ENCODE results near the gene DDX3X.
"Not testable (repeated sequence)": the region's sequence is repeated elsewhere in the genome, so short reads cannot be mapped to it uniquely, and the experiment has no call there.

The DDX3X gene

DNA sequence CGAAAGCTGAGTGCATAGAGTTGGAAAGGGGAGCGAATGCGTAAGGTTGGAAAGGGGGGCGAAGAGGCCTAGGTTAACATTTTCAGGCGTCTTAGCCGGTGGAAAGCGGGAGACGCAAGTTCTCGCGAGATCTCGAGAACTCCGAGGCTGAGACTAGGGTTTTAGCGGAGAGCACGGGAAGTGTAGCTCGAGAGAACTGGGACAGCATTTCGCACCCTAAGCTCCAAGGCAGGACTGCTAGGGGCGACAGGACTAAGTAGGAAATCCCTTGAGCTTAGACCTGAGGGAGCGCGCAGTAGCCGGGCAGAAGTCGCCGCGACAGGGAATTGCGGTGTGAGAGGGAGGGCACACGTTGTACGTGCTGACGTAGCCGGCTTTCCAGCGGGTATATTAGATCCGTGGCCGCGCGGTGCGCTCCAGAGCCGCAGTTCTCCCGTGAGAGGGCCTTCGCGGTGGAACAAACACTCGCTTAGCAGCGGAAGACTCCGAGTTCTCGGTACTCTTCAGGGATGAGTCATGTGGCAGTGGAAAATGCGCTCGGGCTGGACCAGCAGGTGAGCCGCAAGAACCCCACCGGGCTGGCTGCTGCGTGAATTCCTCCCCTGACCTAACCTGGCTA lies at the start of gene DDX3X:
Gene DDX3X (plus strand): TSS at position 419 of the 619 bp plus-strand sequence. CDS start 91 bp downstream, at position 510.
- peak; percentile 93 for DNase-seq (ENCODE audit: low spot score)

GRCh38 chrX:41285928-41286327 lies 48.0 kb upstream of the DDX3X start:
- not testable (repeated sequence) for DNase-seq (ENCODE audit: low spot score)

DNA sequence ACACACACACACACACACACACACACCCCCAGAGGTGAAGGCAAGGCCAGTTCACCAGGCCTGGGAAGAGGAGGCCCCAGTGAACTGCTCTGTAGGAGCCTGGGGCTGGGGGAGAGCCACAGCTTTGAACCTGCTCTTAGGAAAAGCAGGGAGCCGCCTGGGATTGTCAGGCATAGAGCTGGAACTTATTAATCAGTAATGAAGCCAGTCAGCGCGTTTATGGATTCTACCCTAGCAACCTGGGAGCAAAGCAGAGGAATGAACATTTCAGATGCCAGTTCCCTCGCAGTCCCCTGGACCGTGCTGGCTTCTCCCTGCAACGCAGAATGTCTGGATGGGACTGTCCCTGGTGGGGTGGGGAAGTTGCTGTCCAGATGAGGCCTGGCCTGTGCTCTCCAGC lies 45.3 kb upstream of the DDX3X start:
- no peak for DNase-seq (ENCODE audit: low spot score)

DNA sequence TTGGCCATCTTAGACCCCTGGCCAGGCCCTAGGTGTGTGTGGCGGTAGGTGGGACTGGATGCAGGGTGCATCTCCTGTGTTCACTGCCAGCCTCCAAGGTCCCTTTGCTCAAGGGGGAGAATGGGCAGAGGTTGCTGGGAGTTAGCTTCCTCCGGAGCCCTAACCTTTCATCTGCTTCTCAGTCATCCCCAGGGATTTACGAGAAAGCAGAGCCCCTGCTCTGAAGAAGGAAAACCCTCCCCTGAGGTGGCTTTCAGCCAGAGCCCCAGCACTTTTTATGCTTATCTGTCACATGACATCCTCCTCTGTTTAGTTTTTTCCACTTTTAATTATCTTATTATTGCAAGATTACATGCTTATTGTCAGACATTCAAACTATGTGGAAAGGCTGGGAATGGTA lies 44.9 kb upstream of the DDX3X start:
- no peak for DNase-seq (ENCODE audit: low spot score)

DNA sequence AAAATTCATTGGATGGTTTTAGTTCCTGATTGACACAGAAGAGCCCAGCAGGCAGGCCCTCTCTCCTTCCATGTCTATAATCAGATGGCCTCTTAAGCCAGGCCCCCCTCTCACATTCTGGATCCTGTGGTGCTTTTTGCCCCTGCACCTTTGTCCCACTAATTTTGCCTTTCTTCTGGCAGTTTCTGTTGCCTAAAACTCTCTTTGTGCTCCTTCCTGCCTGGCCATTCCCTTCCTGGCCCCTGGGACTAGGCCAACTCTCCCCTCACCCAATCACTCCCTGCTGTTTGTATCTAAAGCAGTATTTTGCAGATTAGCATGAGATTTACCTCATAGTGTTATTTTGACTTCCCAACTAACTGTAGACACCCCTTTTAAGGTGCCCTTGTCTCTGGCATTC lies 42.7 kb upstream of the DDX3X start:
- DNase-seq (ENCODE audit: low spot score): no peak

GRCh38 chrX:41293269-41293668 lies 40.7 kb upstream of the DDX3X start:
- no peak for DNase-seq (ENCODE audit: low spot score)

- DNase-seq (ENCODE audit: low spot score): no peak
Observed at GRCh38 chrX:41300758-41301437, 33.1 kb upstream of the DDX3X start.

DNA sequence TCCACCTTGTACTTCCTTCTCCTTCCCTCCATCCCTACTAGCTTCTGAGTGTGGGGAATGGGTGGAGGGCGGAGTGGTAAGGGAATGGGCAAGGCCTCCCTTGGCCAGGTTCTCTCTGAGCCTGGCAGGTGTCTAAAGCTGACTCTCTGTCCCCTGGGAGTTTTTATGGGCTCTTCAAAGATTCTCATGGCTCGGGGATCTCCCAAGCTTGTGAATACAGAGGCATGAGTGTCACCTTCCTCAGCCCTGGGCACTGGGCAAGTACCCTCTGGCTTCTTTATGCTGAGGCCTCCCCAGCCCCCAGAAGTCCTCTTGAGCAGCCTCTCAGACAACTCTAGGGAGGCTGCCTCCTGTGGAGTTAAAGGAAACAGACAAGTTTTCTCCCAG lies 32.5 kb upstream of the DDX3X start:
- DNase-seq (ENCODE audit: low spot score): no peak

GRCh38 chrX:41302370-41302769 lies 31.6 kb upstream of the DDX3X start:
- peak; percentile 54 for DNase-seq (ENCODE audit: low spot score)

- DNase-seq (ENCODE audit: low spot score): no peak
Observed at GRCh38 chrX:41303013-41303412, 30.9 kb upstream of the DDX3X start.

- no peak for DNase-seq (ENCODE audit: low spot score)
Observed at GRCh38 chrX:41304178-41304577, 29.8 kb upstream of the DDX3X start.

DNA sequence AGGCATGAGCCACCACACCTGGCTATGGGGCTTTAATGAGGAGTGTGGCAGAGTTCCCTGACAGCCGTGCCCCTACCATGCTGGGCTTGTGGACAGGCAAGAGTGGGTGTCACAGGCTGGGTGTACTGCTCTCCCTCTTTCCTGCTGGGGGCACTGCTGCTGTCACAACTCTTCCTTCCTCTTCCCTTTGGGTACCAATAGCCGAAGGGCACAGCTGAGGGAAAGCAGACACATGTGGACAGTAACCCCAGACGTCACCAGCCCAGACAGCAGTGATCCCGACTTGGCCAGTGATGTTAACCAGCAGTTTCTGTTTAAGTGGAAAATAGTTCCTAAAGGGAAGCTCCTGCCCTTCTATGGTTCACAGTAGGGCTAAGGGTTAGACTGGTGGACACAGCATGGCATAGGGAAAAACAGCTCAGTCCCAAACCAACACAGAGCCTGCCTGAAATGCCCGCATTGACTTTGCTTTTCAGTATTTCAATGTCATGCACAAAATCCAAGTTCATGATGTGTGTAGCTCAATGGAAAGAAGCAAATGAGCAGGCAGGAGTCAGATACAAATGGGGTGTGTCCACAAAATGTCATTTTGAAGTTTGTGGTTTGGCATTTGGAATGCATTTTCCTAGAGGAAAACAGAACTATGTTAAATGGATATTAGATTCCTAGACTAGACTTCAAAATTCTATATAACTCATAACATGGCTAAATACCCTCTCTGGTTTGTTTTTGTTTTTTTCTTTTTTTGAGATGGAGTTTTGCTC lies 24.9 kb upstream of the DDX3X start:
- DNase-seq (ENCODE audit: low spot score): no peak

DNA sequence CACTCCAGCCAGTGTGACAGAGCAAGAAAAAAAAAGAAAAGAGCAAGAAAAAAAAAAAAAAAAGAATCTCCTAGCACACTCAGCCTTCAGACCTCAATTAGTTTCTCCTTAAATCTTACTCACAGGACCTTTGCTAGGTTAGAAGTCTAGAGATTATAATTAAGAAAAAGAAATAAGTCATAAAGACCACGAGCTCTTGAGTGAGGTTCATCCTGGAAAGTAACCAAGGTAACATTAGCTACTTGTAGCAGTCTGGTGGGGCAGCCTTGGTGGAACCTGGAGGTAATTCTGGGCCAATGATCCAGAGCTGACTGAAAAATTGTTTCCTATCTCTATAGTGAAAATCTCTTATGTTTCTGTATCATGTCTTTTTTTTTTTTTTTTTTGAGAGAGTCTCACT lies 21.2 kb upstream of the DDX3X start:
- DNase-seq (ENCODE audit: low spot score): no peak

DNA sequence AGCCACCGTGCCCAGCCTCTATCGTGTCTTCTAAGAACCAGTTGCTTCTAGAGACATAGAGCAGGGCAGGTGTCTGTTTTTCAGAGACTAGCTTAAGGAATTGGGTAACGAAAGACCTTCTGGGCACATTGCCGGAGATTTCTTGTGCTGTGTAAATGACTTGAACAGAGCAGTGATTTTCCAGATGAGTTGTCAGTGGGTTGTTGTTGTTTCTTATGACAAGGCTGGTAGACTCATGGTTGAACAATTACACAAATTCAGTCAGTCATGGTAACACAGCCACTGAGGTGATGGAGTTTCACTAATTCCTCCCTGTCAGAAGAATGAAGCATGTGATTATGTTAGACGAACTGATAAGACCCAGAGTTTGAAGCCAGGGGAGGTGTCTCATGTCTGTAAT lies 20.5 kb upstream of the DDX3X start:
- DNase-seq (ENCODE audit: low spot score): no peak

- no peak for DNase-seq (ENCODE audit: low spot score)
Observed at GRCh38 chrX:41314204-41314603, 19.8 kb upstream of the DDX3X start.

- no peak for DNase-seq (ENCODE audit: low spot score)
Observed at GRCh38 chrX:41314881-41315280, 19.1 kb upstream of the DDX3X start.

GRCh38 chrX:41316266-41316665 lies 17.7 kb upstream of the DDX3X start:
- DNase-seq (ENCODE audit: low spot score): not testable (repeated sequence)

GRCh38 chrX:41317477-41318208 lies 16.3 kb upstream of the DDX3X start:
- no peak for DNase-seq (ENCODE audit: low spot score)

- no peak for DNase-seq (ENCODE audit: low spot score)
Observed at GRCh38 chrX:41320393-41320792, 13.6 kb upstream of the DDX3X start.

DNA sequence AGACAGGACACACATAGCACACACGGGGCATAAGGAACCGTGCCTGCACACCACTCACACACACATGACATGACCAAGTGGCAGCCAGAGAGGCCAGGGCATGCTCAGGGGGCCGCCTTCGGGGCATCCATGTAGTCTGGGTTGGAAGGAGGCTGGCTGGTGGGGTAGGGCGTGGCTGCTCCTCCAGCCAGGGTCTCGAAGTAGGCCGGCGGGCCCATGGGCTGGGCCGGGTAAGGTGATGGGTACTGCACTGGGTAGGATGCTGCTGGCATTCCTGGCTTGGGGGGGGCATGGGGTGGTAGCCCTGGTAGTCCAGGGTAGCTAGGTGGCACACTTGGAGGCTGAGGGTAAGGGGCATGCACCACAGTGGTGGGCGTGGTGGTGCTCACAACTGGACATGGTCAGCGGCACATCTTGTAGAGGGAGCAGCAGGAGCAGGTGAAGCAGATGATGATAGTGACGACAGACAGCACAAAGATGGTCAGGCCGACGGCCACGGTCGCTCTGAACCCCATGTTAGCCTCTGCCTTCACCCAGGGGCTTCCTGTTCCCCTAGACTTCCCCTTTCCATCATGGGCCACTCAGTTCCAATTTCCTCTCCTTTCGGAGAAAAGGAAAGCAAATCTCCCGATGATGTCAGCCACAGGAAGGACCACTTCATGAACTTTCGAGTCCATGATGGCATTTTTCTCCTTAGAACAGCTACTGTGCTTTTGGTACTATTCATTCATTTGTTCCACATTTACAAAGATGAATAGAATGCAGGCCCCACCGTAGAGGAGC lies 10.9 kb upstream of the DDX3X start:
- DNase-seq (ENCODE audit: low spot score): no peak

- no peak for DNase-seq (ENCODE audit: low spot score)
Observed at GRCh38 chrX:41326431-41326830, 7.5 kb upstream of the DDX3X start.

- DNase-seq (ENCODE audit: low spot score): no peak
Observed at GRCh38 chrX:41327341-41327740, 6.6 kb upstream of the DDX3X start.

Measured in ecto neural progenitor cell (in vitro differentiated cells).